Measurements from ENCODE around the gene KIRREL3. TPM values are rescaled to one million over a fixed set of nuclear protein-coding genes. Genes with fewer than 3 reads are reported as not detected.

The KIRREL3 gene
- total RNA-seq, 1 donor from 2014 or later: not detected

DNA sequence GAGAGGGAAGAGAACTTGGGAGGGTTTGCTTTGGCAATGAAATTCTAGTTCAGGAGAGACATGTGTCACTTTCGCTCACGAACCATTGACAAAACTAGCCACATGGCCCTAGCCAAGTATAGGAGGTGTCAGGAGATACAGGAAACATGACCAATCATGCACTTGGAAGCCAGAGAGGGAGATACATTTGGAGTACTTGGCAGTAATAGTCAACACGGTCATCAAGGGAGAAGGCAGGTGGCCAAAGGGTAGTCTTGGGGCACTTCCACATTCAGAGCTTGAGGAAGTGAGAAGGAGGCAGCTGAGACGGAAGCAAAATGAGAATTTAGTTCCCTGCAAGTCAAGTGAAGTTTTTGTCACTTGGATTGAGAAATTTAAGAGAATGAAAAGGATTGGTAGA lies 26.4 kb upstream of the KIRREL3 start:
- peak; percentile 72 for FAIRE-seq
- TF ChIP-seq, protein P1, sequence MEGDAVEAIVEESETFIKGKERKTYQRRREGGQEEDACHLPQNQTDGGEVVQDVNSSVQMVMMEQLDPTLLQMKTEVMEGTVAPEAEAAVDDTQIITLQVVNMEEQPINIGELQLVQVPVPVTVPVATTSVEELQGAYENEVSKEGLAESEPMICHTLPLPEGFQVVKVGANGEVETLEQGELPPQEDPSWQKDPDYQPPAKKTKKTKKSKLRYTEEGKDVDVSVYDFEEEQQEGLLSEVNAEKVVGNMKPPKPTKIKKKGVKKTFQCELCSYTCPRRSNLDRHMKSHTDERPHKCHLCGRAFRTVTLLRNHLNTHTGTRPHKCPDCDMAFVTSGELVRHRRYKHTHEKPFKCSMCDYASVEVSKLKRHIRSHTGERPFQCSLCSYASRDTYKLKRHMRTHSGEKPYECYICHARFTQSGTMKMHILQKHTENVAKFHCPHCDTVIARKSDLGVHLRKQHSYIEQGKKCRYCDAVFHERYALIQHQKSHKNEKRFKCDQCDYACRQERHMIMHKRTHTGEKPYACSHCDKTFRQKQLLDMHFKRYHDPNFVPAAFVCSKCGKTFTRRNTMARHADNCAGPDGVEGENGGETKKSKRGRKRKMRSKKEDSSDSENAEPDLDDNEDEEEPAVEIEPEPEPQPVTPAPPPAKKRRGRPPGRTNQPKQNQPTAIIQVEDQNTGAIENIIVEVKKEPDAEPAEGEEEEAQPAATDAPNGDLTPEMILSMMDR (IDR thresholded peaks at IDR 0.05; ENCODE audit: insufficient read depth, low read length, severe bottlenecking): no peak
- Histone ChIP-seq H3K36me3 (ENCODE audit: control insufficient read depth, insufficient read depth, low read length) (no peaks in the 10 kb centered on the region), H3K4me3 (ENCODE audit: low read depth, low read length) (no peak overlapping the region), H3K27me3 (ENCODE audit: control insufficient read depth, insufficient read depth, low read length) (no peaks in the 10 kb centered on the region)
- DNase-seq (ENCODE audit: low read depth): no peak

DNA sequence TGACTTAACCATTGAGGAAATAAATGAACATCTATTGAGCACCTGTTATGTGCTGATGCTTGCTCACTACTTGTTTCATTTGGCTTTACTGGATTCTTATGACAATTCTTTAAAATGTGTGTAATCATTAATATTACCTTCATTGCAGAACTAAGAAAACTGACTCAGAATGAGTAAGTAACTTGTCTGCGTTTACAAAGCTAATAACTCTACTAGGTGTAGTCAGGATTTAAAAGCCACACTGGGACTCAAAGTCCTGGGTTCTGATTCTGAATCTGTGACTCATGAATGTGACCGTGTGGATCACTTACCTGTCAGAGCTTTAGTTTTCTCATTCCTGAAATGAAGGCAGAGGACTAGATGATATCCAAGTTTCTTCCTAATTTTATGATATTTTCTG lies 23.4 kb upstream of the KIRREL3 start:
- Histone ChIP-seq H3K36me3 (ENCODE audit: control insufficient read depth, insufficient read depth, low read length) (no peaks in the 10 kb centered on the region), H3K27me3 (ENCODE audit: control insufficient read depth, insufficient read depth, low read length) (no peaks in the 10 kb centered on the region), H3K4me3 (ENCODE audit: low read depth, low read length) (no peak overlapping the region)
- no peak for FAIRE-seq
- peak; percentile 43 for DNase-seq (ENCODE audit: low read depth)
- TF ChIP-seq, protein P1 (IDR thresholded peaks at IDR 0.05; ENCODE audit: insufficient read depth, low read length, severe bottlenecking): no peak

DNA sequence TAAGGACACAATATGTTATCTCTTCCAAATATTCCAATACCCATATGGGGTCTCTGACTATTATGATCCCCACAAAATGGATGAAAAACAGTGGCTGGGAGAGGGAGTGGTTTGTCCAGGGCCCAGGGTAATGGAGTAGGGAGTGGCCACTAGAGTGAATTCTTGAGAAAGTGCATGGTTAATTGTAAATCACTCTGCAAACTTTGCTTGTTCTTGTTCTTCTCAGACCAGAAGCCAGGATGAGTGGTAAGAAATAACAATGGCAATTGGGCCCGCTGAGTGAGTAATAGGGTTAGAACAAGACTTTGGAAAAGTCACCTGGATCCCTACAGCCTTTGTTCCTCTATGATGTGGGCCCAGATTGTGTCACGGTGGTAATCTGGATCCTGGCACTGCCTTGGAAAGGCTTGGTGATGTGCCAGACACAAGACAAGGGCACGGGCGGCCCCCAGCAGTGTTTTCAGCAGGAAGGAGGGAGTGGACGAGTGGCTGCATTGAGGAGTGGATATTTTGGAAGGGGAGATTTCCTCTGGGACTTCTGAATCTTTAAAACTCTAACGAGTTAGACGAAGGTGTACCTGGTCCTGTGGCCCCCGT lies 18.2 kb upstream of the KIRREL3 start:
- FAIRE-seq: no peak

DNA sequence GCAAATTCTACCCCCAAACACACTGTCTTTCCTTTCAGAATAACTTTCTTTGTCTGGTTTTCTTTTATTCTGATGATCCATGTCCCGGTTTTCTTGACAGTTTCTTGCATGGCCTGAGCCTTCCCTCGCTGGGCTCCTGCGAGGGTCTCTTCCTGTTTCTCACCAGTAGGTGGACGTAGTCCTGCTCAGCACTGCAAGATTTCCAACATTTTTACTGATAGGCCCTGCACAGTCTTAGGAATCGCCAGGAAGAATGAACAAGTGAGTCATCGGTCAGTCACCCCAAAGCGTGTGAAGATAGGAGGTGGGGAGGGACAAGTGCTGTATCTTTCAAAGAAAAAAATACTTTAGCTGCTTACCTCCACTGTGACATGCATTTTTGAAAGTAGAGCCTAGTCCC lies 16.9 kb upstream of the KIRREL3 start:
- Histone ChIP-seq H3K27me3 (ENCODE audit: control insufficient read depth, insufficient read depth, low read length) (no peaks in the 10 kb centered on the region), H3K4me3 (ENCODE audit: low read depth, low read length) (no peak overlapping the region), H3K36me3 (ENCODE audit: control insufficient read depth, insufficient read depth, low read length) (no peaks in the 10 kb centered on the region)
- FAIRE-seq (no peak), DNase-seq (ENCODE audit: low read depth) (peak; percentile 41)
- TF ChIP-seq, protein P1 (IDR thresholded peaks at IDR 0.05; ENCODE audit: insufficient read depth, low read length, severe bottlenecking): no peak

More for the DNA sequence above, 18.2 kb upstream of the KIRREL3 start:
- H3K4me3 ChIP-seq (ENCODE audit: low read depth, low read length): no peak overlapping the region
- H3K36me3 ChIP-seq (ENCODE audit: control insufficient read depth, insufficient read depth, low read length): no peaks in the 10 kb centered on the region
- H3K27me3 ChIP-seq (ENCODE audit: control insufficient read depth, insufficient read depth, low read length): no peaks in the 10 kb centered on the region
- TF ChIP-seq, protein P1 (IDR thresholded peaks at IDR 0.05; ENCODE audit: insufficient read depth, low read length, severe bottlenecking): no peak
- no peak for DNase-seq (ENCODE audit: low read depth)

DNA sequence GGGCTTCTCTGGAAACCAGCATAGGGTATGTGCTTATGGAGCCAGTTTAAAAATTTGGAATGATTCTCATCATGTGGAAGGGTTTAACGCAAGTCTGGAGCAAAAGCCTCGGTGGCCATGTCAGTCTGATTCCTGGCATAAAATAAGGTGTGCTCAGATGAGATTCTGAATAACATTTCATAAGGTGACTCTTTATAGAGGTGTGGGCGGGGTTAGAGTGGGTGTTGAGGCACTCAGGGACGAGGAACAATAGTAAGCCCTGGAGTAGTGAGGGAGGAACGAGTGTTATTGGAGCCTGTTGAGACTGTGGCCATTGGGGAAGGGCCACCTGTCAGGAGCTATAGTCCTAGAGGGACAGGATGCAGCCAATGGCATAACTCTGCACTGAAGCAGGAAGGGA lies 13.0 kb upstream of the KIRREL3 start:
- Histone ChIP-seq H3K4me3 (ENCODE audit: low read depth, low read length) (no peak overlapping the region), H3K36me3 (ENCODE audit: control insufficient read depth, insufficient read depth, low read length) (no peaks in the 10 kb centered on the region), H3K27me3 (ENCODE audit: control insufficient read depth, insufficient read depth, low read length) (no peaks in the 10 kb centered on the region)
- FAIRE-seq (no peak), DNase-seq (ENCODE audit: low read depth) (no peak)
- TF ChIP-seq, protein P1 (IDR thresholded peaks at IDR 0.05; ENCODE audit: insufficient read depth, low read length, severe bottlenecking): no peak

DNA sequence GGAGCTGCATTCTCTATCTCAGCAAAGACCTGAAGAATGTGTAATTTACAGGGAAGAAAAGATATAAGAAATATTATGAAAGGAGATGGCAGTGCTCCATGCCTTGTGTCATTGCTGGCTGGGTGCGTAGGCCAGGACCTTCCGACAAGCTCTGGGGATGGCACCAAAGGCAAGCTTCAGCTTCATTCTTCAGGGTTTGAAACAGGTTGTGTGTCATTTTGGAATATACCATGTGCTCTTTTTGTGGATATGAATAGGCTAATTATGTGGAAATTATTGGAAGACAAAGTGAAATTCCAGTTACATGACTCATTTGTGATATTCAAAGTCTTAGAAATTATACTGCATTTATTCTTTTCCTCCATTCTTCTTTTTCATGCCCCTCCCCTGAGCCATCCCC lies 5.7 kb upstream of the KIRREL3 start:
- no peak for DNase-seq (ENCODE audit: low read depth)
- no peak overlapping the region for H3K4me3 ChIP-seq (ENCODE audit: low read depth, low read length)
- H3K36me3 ChIP-seq (ENCODE audit: control insufficient read depth, insufficient read depth, low read length): no peaks in the 10 kb centered on the region
- peaks cover 11% of the 10 kb centered on the region for H3K27me3 ChIP-seq (ENCODE audit: control insufficient read depth, insufficient read depth, low read length)
- no peak for FAIRE-seq
- TF ChIP-seq, protein P1 (IDR thresholded peaks at IDR 0.05; ENCODE audit: insufficient read depth, low read length, severe bottlenecking): no peak

Data from bronchial epithelial cell (primary cell).